GM19193 (cell line): Measurements from ENCODE around the gene SLU7.
A peak's percentile ranks its signal among the peaks of the same experiment; 100 is the strongest.

ENCODE experiments used
- POLR2A ChIP-seq: IDR thresholded peaks from 4 replicates; pipeline ENCODE4 v1.6.1; 2011; ENCODE audit not compliant: insufficient read depth, insufficient read length; ENCODE audit errors: extremely low read depth

The SLU7 gene

DNA sequence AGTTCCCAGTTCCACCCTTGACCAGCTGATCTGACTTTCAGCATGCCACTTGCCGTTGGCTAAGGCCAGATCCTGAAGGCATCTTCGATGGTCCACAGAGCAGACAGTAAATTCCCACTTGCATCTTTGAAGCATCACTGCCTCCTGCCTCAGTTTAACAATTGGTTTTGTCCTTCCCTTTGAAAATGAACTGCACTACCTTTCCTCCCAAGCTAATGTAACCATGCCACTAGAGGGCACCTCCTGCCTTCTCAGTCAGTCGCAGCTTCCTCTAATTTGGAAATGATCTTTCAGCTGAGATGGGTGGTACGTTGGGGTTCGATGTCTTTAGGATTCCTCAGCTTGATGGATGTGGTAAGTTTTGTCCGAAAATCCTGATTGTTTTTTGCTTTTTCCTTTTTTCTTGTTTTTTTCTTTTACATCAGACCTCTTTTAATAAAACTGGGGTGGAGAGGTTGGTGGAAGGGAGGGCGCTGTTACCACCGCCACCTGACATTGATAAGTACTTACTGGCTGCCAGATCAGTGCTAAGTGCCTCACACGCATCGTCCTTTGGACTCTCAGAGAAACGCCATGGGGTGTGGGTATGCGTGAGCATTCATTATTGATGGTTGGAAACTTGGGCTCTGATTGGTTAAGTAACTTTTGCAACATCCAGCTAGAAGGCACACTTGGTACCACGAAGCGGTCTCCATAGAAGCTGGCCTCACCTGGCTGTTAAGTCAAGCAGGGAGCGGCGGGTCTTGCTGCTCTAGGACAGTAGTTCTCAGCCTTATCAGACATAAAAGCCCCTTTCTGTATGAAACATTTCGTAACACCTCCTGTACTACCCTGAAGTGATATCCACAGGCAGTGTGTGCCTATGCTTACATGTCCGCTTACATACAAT, 19.7 kb upstream of the SLU7 start:
- TF ChIP-seq POLR2A: no peak

- no peak for TF ChIP-seq POLR2A
These were observed 18.4 kb upstream of the SLU7 start for GRCh38 chr5:160437271-160437670.

- no peak for TF ChIP-seq POLR2A
These were observed 17.1 kb upstream of the SLU7 start for GRCh38 chr5:160436017-160436416.

GRCh38 chr5:160435532-160435931, 16.7 kb upstream of the SLU7 start:
- TF ChIP-seq POLR2A: no peak

DNA sequence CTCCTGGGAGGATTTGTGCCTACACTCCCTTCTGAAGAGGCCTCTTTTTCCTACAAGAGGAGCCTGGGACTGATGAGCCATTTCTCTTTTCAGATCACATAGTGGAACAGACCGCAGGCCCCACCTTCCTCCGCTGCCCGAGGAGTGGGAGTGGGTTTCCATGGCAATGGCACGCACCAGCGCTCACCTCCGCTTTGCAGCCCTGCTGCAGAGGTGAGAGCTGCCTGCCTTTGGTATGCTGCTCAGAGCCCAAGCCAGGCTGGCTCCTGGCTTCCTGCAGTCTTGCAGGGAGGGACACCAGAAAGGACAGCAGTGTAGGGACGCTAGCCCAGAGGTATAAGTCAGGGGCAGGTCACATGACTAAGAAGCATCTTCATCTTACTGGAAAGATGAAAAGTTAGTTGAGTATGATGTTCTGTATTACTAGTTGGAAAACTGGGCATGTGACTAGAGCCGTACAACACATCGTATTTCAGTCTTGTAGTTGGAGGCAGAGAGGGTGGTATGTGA, 15.2 kb upstream of the SLU7 start:
- TF ChIP-seq POLR2A: peak; percentile 56

DNA sequence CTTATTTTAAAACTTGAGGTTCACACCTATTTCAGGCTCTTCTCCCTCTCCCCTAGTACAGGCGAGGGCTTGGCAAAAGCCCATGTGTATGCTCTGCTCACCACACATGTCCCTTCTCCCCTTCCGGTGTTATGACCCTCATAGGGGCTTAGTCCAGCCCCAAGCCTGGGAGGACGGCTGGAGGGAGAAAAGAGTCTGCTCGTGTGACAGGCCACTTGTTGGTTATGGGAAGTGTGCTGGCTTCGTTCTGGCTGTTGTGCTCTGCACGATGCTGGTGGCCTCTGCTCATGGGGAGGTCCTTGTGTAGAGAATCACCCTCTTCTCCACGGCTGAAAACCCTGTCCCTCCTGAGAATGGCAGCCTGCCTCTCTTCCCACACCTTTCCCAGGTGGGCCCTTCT, 13.9 kb upstream of the SLU7 start:
- TF ChIP-seq POLR2A: no peak

DNA sequence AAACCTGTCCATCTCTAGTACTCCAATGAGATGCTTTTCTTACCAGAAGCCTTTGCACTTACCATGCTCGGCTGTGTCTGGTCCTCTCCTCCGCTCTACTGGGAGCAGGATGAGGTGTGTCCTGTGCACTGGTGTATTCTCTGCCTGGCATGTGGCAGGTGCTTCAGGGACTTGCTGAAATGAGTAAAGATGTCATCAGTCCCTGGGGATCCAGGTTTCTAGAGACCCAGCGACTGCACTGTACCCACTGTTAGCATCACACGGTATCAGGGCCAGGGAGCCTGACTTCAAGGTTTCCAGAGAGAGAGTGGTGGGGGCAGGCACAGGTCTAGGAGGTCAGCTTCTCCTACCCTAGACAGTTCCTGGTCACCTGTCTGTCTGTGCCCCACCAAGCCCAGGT, 13.3 kb upstream of the SLU7 start:
- no peak for TF ChIP-seq POLR2A

- no peak for TF ChIP-seq POLR2A
These were observed 8.7 kb upstream of the SLU7 start for GRCh38 chr5:160427607-160428006.

- no peak for TF ChIP-seq POLR2A
These were observed 4.2 kb upstream of the SLU7 start for GRCh38 chr5:160423099-160423498.

DNA sequence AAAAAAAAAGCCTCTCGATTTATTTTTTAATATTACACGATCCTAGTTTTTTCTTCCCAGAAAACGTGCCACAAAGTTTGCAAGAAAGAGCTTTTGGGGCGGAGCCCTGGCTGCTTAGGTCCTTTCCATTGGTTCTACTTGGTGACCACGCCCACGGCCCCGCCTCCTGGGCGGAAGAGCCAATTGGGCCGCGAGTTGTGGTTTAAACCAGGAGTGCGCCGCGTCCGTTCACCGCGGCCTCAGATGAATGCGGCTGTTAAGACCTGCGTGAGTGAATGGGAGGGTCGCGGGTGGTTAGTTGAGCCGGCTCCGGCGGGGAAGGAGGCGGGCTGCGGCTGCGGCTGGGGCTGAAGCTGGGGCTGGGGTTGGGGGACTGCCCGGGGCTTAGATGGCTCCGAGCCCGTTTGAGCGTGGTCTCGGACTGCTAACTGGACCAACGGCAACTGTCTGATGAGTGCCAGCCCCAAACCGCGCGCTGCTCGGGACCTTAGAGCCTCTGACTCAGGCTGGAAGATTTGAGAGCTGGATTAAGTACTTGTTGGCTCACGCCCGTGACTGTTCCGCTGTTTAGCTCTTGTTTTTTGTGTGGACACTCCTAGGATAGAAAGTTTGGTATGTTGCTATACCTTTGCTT, 2.9 kb upstream of the SLU7 start, which contains the start of gene PTTG1:
Gene PTTG1 (plus strand): TSS at position 231 of the 634 bp plus-strand sequence. CDS start 458 bp downstream, outside the sequence.
- peak; percentile 90 for TF ChIP-seq POLR2A

DNA sequence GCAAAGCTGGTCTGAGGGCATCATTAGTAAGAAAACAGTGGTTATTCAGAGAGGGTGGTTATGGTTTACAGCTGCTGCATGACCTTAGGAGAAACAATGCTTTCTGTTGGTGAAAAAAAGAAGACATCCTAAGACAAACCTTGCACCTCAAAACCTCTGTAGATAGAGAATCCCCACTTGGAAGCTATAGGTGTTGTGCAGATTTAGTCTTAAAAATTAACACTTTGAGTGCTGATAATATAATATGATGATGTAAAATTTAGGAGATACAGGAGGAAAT, 1.4 kb upstream of the SLU7 start:
- no peak for TF ChIP-seq POLR2A

- no peak for TF ChIP-seq POLR2A
These were observed 813 bp upstream of the SLU7 start for GRCh38 chr5:160419458-160420330.

DNA sequence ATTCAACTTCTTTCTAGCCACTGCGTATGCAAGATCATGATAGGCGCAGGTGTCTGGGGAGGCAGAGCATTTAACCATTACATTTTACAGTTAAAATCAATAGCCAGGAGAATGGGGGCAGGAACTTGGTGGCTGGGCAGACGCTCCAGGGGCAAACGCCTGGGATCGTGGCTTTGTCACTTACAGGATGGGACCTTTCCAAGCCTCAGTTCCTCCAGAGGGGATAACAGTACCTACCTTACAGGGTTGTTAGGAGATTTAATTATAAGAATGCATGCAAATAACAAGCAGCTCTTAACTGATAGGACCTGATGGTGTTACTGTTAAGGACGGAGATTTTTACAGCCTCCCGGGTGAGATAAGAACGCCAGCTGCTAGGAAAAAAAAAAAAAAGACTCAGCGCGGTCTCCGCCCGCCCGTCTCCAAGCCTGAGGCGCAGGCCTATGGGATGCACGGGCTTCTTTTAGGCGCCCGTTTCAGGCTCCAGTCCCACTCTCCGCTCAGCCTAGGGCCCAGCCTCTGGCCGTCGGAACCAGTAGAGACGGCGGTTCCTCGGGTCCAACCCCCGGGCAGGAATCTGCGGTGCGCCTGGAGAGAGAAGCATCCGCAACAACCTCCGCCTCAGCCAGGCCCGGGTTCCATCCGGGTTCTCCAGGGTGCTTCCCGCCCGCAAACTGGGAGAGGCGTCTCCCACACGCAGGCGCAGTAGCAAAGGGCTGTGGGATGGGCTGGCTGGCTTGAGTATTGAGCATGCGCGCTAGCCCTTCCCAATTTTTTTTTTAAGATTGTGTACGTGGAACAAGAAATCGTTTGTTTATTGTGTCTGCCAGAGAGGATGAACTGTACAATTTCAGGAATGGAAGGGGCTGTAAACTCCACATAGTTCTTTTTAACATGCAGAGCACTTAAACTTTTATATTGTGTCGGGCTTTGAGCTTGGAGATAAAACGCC, 19.2 kb downstream of the SLU7 start, which contains the start of gene FAM200C:
Gene FAM200C (minus strand): TSS at position 653 of the 952 bp plus-strand sequence. CDS start 4,564 bp downstream, outside the sequence.
- peak; percentile 87 for TF ChIP-seq POLR2A

GRCh38 chr5:160398806-160399205, 20.1 kb downstream of the SLU7 start:
- TF ChIP-seq POLR2A: no peak
